DMS79 treated with DMSO at 0.1 percent for 48 hours (cell line): ENCODE measurements around the gene MRPL11.
"Not testable (repeated sequence)": the region's sequence is repeated elsewhere in the genome, so short reads cannot be mapped to it uniquely, and the experiment has no call there.

Experiments
- DNase-seq: peaks from one replicate; lab custom pipeline; 2025; lab: John Stamatoyannopoulos, UW

MRPL11 gene

GRCh38 chr11:66431287-66431686 is 7.4 kb downstream of the MRPL11 start:
- not testable (repeated sequence) for DNase-seq

DNA sequence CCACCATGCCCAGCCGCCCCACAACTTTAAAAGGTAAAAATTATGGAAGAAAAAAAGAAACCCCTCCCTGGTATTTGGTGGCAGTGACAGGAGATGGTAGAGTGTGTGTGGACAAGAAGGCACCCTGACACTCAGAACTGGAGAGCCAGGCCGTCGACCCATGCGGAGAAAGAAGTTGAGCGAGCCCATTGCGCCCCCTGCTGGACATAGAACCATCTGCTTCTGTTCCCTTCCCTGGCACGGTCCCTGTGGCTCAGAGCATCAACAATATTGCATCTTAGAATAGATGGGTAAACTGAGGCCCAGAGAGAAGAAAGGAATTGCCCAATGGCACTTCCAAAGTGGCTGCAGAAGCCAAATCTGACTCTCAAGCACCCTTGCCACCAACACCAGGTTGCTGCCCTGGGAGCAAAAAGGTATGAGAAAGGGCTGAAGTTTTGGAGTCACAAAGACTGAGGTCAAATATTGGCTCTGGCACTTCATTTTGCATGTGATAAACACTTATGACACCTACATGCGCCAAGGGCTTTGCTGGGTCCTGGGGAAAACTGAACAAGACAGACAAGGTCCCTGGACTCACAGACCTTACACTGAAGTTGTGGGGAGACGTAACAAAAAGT is 8.6 kb downstream of the MRPL11 start:
- peak; percentile 67 for DNase-seq

GRCh38 chr11:66428933-66429332 is 9.7 kb downstream of the MRPL11 start:
- no peak for DNase-seq

DNA sequence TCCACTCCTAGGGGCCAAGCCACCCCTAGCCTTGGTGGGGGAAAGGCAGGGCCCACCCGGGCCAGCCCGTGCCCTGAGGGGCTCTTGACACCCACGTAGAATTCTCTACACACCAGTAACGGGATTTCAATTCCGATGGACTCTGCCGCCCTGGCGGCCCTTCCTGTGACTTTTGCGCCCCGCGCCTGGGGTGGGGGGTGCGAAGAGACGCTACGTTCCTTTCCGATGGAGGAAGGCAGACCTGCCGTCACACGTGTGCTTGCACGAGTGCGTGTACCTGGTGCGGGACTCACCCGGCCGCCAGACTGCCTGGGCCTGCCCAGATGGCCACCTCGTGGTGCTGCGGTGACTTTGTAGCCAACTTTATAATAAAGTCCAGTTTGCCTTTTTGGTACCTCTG is 12.3 kb downstream of the MRPL11 start:
- no peak for DNase-seq

- DNase-seq: no peak
These were observed 17.0 kb downstream of the MRPL11 start for GRCh38 chr11:66421492-66422205.

GRCh38 chr11:66420671-66421476 is 17.8 kb downstream of the MRPL11 start, which contains the start of gene NPAS4:
Gene NPAS4 (plus strand): TSS chr11:66421035. CDS start chr11:66421180, 145 bp downstream.
- peak; percentile 73 for DNase-seq

DNA sequence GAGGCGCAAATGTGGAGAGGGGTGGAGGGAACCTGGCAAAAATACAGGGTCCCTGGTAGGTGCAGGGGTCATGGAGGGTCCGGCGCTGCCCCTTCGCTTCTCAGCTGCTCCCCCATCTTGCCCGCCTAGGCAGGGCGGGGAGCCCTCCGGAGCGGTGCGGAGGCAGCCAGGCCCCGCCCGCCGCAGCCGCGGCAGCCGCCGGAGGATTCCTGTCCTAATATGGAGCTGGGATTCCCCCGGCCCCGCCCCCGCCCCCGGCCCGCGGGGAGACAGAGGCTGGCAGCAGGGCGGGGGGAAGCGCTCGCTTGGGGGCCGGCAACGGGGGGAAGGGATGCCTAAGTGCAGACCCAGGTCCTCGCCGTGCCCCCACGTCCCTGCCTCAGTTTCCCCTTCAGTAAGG is 18.8 kb downstream of the MRPL11 start:
- DNase-seq: peak; percentile 52

- DNase-seq: no peak
These were observed 19.7 kb downstream of the MRPL11 start for GRCh38 chr11:66418986-66419308.

DNA sequence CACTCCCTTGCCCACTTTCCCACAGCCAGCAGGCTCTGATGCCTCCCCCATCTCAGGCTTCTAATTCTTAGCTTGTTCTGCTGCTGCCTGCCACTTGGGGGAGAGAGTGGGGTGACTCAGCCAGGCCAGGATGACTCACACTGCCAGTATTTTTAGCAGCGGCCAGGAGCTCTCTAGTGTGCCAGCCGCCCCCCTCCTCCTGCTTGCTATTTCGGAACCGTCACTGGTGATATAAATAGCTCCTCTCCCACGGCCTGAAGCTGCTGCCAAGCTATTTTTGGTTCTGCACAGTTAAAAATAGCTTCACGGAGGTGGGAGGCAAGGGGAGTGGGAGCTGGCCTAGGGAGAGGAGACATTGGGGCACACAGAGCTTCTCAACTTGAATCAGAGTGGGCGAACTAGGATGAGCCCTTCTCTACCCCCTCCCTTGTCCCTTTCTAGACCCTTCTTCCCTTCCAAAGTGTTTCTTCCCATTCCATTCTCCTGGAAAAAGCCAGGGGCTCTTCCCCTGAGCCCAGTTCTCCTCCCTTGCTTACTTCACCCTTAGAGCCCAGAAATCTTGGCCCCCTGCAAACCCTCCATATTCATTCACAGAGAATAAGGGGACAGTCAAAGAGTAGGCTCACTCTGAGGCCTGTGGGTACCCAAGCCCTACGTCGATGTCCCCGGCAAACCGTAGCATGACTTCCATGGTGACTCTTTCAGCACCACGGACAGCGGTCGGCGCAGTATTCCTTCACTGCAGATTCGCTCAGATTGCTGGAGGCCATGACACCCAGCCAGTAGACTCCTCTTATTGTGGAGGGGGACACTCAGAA is 20.3 kb downstream of the MRPL11 start:
- DNase-seq: peak; percentile 82

DNA sequence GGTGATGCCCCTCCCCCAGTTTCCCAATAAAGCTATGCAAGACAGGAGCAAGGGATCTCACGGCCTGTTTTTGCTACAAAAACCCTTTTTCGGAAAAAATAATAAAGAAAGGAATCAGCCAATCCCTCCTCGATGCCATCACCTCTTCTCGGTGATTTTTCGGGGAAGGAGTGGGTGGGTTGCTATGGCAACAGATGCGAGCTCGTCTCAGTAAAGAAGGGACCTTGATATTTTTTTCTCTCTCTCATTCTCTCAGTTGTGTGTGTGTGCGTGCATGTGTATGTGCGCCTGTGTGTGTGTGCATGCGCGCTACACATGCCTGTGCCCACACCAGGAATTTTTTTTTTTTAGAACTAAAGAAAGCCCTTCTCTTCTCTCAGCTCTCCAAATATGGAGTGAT is 21.6 kb downstream of the MRPL11 start:
- DNase-seq: no peak

DNA sequence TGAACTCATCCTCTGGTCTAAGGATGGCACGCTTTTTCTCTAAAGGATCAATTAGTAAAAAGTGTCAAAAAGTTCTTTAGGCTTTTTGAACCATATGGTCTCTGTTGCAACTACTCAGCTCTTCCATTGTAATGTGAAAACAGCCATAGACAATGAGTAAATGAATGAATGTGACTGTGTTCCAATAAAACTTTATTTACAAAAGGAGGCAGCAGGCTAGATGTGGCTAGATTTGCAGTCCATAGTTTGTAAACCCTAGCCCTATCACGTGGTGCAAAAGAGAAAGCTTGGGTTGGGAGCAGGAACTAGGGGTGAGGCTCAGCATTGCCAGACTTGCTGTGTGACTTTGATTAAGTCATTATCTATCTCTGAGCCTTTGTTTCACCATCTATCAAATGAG is 23.2 kb downstream of the MRPL11 start:
- no peak for DNase-seq

DNA sequence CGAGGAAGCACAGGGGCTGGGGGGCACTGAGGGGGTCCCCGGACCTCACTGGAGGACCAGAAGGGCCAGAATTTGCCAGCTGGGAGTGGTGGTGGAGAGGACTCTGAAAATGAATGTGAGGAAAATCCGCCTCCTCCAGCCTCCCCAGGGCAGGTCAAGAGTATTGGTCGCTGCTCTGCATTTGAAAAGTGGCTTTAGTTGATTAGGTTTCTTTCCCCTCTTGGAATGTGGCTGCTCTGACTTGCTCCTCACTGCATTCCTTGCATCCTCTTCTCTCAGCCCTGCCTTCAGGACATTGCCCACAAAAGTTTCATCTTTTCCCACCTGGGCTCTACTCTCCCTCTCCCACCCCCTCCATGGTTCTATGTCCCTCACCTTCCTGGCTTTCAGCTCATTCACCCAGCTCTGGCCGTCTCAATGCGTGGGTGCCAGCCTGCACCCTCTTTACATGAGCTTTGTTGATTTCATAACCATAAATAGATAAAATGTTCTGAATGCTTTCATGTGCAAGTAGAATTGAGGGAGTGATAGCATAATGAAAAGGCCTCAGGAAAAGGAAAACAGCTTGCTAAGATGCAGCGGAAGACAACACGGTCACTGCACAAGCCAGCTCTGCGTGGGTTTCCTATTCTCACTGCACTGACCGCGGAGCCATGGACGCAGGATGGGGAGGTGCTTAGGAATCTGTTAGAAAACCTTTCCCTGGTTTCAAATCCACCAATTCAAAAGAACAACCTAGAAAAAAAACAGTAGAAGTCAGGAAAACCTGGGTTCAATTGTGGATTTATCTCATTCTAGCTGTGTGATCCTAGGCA is 24.3 kb downstream of the MRPL11 start:
- no peak for DNase-seq

DNA sequence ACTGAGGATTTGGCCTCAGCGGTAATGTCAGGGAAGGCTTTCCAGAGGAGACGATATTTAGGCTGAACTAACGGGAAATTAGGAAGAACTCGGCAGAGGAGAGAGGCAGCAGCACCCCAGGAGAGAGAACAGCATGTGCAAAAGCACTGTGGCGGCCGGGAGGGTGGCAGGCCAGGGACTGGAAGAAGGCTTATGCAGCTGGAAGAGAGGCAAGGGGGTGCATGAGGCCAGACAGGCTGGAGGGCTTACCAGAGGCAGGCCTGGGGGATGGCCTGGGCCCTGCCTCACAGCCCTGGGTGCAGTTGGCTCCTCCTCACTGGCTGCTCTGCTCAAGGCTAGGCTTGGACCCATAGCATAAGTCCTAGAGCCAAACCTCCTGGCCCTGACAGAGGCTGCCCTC is 25.5 kb downstream of the MRPL11 start:
- no peak for DNase-seq

DNA sequence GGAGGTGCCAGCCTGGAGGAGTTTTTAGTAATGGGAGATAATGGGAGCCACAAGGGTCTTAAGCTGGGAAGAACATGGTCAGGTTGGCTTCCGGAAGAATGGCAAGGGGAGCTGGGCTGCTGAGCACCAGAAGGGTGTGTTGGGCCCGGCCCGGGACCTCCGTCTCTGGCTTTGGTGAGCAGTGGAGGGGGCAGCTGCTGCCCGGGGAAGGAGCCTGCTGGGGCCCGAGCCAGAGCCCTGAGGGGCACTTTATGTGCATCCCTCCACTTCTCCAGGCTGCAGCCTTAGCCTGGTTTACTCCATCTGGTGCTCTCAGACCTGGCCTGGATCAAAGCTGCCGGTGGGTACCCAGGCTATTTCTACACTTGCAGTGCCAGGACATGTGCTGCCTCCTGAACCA is 26.5 kb downstream of the MRPL11 start:
- DNase-seq: no peak

DNA sequence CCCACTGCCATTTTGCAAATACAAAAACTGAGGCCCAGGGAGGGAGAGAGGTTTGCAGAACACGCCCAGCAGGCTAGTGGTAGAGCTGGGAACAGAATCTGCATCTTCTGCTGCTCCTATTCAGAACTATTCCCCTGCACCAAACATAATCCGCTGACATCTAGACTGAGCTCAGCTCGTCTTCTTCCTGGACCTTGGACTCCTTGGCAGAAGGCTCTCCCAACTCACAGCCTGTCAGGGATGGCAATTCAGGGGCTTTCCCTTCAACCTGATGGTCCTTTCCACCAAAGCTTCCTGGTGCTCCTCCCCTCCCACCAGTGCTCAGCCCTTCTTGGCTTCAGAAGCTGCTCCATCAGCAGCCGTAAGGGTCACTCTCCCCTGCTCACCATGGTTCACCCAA is 27.3 kb downstream of the MRPL11 start:
- no peak for DNase-seq

- DNase-seq: no peak
These were observed 28.5 kb downstream of the MRPL11 start for GRCh38 chr11:66410191-66410590.

DNA sequence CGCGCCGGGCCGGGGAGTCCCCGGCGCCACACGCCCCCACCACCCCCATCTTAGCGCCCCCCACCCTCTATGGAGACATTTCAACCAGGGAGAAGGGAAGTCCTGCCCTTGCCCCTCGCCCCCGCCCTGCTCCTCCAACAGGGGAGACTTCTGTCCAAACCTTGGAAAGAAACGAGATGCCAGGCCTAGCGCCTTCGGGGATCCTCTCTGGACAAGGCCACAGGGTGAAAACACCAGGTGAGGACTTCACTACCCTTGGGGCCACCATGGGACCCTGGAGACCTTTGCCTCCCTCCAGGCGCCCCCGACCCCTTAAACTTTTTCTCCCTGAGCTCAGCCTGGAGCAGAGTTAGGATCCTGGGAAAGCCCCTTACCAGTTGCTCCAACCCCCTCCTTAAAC is 29.4 kb downstream of the MRPL11 start:
- no peak for DNase-seq

DNA sequence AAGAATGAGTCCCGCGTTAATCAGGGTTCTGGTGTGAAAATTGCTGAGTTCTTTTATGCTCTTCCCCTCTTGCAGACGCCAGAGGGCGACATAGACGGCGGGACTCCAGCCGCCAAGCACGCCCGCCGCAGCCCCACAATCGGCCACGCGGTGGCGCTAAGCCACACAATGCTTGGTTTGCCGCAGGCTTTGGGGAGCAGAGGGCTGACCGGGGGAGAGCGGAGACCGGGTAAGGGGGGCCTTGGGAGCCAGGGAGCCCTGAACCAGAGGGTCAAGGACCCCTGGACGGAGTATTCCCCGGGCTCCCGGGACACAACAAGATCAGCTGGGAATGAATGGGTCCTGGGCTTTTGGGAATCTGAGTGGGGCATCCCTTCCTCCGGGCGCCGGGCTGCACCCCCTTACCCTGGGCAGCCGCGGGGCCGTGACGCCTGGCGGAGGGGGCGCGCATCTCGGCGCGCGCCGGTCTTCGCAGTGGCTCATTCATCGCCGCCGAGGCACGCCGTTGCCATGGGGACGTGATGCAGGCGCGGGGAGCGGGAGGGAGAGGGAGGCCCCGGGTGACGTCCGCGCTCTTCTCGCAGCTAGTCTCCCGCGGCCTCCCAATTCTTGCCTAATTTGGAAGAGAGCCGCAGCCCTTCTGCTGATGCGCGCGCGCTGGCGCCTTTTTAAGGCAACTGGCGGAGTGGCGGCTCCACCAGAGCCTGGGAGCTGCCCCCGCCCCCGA is 30.0 kb downstream of the MRPL11 start:
- DNase-seq: peak; percentile 88

- no peak for DNase-seq
These were observed 31.0 kb downstream of the MRPL11 start for GRCh38 chr11:66407651-66408050.

- no peak for DNase-seq
These were observed 44.7 kb downstream of the MRPL11 start for GRCh38 chr11:66393954-66394353.

GRCh38 chr11:66391322-66391721 is 47.3 kb downstream of the MRPL11 start:
- no peak for DNase-seq
